GM10266 (cell line): ENCODE measurements around the gene MAGEB10.
"Not testable (repeated sequence)": the region's sequence is repeated elsewhere in the genome, so short reads cannot be mapped to it uniquely, and the experiment has no call there.

Experiments
- DNase-seq: peaks from one replicate; pipeline ENCODE4 v3.0.0; 2012; ENCODE audit errors: extremely low spot score
- TF ChIP-seq, protein P1 (sequence below): IDR thresholded peaks from 2 replicates; pipeline ENCODE4 v1.5.1; 2012; ENCODE audit warnings: mild to moderate bottlenecking, low read depth; ENCODE audit not compliant: control insufficient read depth, insufficient read depth; ENCODE audit errors: missing control alignments

MAGEB10 gene, protein sequence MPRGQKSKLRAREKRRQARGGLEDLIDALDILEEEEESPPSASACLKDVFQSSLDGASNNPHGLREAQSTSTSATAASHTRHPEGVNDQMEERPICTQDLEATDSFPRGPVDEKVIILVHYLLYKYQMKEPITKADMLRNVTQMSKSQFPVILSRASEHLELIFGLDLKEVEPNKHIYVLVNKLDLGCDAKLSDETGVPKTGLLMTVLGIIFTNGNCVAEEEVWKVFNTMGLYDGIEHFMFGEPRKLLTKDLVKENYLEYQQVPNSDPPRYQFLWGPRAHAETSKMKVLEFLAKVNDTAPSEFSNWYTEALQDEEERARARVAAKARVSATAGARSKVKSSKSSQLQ

DNA sequence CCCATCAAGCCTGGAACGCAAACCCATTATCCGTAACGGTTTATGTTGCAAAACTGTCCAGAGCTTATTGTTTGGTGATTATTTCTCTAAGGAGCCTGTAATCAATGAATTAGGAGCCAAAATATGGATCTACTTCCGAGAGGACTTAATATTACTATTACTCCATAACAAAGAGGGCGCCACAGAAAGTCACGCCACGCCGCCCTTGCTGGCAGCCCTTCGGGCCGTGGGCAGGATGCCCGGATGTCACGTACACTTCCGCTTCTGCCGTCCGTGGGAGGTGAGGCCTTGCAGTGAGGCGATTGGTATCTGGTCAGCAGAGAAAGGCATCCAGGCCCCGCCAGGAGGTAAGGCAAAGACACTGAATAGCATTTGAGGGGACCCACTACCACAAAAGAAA, at the start of gene MAGEB10:
TSS of gene MAGEB10 (plus strand) at position 301 of the 400 bp plus-strand sequence. CDS start 13,317 bp downstream, outside the sequence.
- TF ChIP-seq, protein P1, sequence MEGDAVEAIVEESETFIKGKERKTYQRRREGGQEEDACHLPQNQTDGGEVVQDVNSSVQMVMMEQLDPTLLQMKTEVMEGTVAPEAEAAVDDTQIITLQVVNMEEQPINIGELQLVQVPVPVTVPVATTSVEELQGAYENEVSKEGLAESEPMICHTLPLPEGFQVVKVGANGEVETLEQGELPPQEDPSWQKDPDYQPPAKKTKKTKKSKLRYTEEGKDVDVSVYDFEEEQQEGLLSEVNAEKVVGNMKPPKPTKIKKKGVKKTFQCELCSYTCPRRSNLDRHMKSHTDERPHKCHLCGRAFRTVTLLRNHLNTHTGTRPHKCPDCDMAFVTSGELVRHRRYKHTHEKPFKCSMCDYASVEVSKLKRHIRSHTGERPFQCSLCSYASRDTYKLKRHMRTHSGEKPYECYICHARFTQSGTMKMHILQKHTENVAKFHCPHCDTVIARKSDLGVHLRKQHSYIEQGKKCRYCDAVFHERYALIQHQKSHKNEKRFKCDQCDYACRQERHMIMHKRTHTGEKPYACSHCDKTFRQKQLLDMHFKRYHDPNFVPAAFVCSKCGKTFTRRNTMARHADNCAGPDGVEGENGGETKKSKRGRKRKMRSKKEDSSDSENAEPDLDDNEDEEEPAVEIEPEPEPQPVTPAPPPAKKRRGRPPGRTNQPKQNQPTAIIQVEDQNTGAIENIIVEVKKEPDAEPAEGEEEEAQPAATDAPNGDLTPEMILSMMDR: no peak
- no peak for DNase-seq

DNA sequence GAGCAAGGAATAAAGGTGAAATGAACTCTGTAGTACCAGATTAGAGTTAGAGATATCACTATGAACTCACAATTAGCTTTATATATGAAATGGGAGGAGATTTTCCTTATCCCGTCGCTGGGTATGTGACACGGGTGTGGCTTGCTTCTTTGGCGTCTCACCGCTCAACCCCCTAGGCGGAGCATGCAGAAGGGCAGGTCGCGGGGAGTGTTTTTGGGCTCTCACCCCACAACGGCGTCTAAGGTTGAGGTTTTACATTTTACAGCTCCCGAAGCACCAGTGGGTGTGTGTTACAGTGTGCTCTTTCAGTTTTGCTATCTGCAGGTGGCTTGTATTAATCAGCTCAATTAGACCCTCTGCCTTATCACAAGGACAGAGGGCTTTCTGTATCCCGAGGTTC, 42.1 kb upstream of the MAGEB10 start:
- TF ChIP-seq, protein P1: no peak

DNA sequence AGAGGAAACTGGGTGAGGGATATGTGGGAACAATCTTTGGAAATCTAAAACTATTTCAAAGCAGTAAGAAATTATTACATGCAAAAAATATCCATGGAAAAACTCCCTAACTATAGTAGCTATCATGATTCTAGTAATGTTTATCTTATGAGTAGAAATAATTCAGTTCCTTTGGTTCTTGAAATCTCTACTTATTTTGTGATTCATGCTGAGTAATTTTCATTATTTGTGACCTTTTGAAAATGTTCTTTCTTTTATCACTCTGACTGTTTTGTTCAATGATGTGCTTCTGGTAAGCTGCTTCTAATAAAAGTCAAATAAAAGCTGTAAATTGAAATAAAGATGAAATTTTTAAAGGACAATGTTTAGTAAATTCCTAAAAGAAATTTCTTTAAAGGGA, 40.4 kb upstream of the MAGEB10 start:
- TF ChIP-seq, protein P1: no peak
- no peak for DNase-seq

More for the DNA sequence above, 42.1 kb upstream of the MAGEB10 start:
- no peak for DNase-seq

DNA sequence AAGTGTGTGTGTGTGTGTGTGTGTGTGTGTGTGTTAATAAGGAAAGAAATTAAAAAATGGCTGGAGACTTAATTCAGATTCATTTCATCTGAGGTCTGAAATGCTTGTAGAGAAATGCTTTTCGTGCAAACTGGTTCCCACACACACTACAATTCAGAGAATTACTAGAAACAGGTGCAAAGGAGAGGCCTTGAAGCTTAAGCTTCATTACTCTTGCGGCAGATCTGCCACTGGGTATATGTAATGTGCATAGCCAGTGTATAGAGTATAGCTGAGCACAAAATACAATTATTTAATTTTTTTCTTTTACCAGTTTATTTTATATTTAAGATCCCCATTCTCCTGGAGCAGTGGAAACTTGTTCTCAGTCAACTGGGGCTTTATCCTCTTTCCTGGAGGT, 31.8 kb upstream of the MAGEB10 start:
- TF ChIP-seq, protein P1: no peak
- no peak for DNase-seq

DNA sequence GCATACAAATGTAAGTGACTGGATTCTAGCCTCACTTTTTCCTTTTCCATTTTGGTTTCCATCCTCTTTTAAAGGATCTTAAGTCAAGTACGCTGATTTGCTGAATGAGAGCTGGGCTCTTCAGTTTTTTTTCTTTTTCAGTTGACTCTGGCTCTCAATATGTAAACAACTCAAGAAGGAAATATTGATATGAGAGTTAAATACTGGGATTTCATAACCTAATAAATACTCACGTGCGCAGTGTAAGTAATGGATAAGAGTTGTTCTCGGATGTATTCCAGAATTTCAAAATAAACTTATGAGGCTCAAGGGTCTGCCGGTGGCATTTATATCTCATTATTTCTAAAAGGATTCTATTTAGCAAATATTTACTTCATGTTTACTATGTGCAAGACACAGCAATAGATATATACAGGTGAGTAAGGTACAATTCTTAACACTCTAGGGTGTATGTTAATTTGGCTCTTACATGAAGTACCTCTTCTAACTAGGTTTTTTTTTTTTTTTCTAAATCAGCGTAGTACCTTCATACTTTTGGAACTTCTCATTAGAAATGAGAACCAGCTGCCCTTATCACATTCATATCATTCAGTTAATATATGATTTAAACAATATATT, 11.0 kb upstream of the MAGEB10 start:
- DNase-seq: no peak
- TF ChIP-seq, protein P1: no peak

DNA sequence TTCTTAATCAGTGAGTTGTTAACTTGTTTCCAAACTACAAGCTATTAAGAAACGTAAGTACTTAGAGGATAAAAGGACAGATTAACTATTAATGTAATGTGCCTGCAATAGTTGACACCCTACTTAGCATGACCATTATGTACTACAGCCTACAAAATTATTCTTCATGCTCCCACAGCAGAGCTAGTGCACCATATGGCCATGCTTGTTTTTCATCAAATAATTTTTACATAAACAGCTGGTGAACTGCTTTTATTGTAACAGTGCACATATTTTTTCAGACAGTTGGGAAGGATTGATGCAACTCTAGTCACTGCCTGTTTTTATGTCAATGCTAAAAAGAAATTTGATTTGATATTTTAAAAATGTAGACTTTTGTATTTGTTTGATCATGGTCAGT, 10.2 kb upstream of the MAGEB10 start:
- no peak for DNase-seq
- TF ChIP-seq, protein P1: no peak

DNA sequence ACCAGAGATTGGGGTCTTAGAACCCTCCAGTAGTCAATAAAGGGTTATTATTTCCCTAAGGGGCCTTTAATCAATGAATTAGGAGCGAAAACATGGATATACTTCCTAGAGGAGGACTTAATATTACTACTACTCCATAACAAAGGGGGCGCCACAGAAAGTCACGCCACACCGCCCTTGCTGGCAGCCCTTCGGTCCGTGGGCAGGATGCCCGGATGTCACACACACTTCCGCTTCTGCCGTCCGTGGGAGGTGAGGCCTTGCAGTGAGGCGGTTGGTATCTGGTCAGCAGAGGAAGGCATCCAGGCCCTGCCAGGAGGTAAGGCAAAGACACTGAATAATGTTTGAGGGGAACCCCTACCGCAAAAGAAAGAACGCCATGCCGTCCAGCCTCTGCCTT, 436 bp downstream of the MAGEB10 start:
- TF ChIP-seq, protein P1: no peak
- no peak for DNase-seq

DNA sequence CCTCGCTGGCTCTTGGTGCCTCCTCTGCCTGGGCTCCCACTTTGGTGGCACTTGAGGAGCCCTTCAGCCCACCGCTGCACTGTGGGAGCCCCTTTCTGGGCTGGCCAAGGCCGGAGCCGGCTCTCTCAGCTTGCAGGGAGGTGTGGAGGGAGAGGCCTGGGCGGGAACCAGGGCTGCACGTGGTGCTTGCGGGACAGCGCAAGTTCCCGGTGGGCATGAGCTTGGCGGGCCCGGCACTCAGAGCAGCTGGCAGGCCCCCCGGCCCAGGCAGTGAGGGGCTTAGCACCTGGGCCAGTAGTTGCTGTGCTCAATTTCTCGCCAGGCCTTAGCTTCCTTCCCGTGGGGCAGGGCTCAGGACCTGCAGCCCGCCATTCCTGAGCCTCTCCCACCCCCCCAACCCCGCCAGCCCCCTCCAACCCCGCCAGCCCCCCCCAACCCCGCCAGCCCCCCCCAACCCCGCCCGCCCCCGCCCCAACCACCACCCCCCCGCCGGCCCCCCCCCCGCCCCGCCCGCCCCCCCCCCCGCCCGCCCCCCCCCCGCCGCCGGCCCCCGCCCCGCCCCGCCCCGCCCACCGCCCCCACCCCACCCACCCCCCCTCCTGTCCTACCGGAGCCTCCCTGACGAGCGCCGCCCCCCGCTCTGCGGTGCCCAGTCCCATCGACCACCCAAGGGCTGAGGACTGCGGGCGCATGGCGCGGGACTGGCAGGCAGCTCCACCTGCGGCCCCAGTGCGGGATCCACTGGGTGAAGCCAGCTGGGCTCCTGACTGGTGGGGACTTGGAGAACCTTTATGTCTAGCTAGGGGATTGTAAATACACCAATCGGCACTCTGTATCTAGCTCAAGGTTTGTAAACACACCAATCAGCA, 1.4 kb downstream of the MAGEB10 start:
- DNase-seq: not testable (repeated sequence)
